Osteoblast (primary cell): ENCODE results near the gene PTPN7. TPM values are rescaled to one million over a fixed set of nuclear protein-coding genes. Genes with fewer than 3 reads are reported as not detected.

Source experiments
- DNase-seq: peaks from one replicate; pipeline ENCODE4 v3.0.0; 2011; ENCODE audit warnings: low spot score, mixed read lengths; ENCODE audit not compliant: insufficient read length; ENCODE audit errors: missing footprints
- H2AFZ ChIP-seq: 2 replicates; pipeline ENCODE4 v1.6.0; 2011; ENCODE audit warnings: mild to moderate bottlenecking, low read length
- H3K27ac ChIP-seq: 2 replicates; pipeline ENCODE4 v1.5.1; 2011; ENCODE audit warnings: mild to moderate bottlenecking, low read depth, low read length, moderate library complexity
- H3K27me3 ChIP-seq: 2 replicates; pipeline ENCODE4 v1.6.0; 2012; ENCODE audit warnings: mild to moderate bottlenecking, control low read depth, inconsistent platforms, low read length, moderate library complexity; ENCODE audit not compliant: insufficient read depth
- H3K36me3 ChIP-seq: 2 replicates; pipeline ENCODE4 v1.5.1; 2011; ENCODE audit warnings: mild to moderate bottlenecking, low read length, control low read depth, moderate library complexity; ENCODE audit not compliant: insufficient read depth
- H3K4me1 ChIP-seq: 2 replicates; pipeline ENCODE4 v1.5.1; 2011; ENCODE audit warnings: mild to moderate bottlenecking, low read length, control low read depth, moderate library complexity; ENCODE audit not compliant: insufficient read depth
- H3K4me2 ChIP-seq: 2 replicates; pipeline ENCODE4 v1.6.0; 2011; ENCODE audit warnings: mild to moderate bottlenecking, low read length; ENCODE audit not compliant: insufficient read depth
- H3K4me3 ChIP-seq: fragments of 200-600 bp; sonication (generic); 3 replicates; pipeline ENCODE4 v1.5.1; 2012; ENCODE audit warnings: mild to moderate bottlenecking, low read length, inconsistent platforms; ENCODE audit not compliant: insufficient read depth
- H3K79me2 ChIP-seq: 2 replicates; pipeline ENCODE4 v1.6.0; 2012; ENCODE audit warnings: mild to moderate bottlenecking, low read length, control low read depth, inconsistent platforms; ENCODE audit not compliant: insufficient read depth
- H3K9me3 ChIP-seq: 2 replicates; pipeline ENCODE4 v1.5.1; 2011; ENCODE audit warnings: low read depth, low read length, control low read depth
- H4K20me1 ChIP-seq: 2 replicates; pipeline ENCODE4 v1.6.0; 2012; ENCODE audit warnings: mild to moderate bottlenecking, low read length, control low read depth; ENCODE audit not compliant: insufficient read depth
- total RNA-seq: library from RNA; depleted of rRNA; stranded (reverse); fragments of >200 nt; gene quantifications from 2 replicates; pipeline ENCODE4 v1.2.3, GENCODE V29; 2012
- TF ChIP-seq, protein P1 (sequence below): IDR thresholded peaks from 2 replicates; pipeline ENCODE4 v1.5.1; 2011; ENCODE audit warnings: mild to moderate bottlenecking, low read depth, low read length, moderate library complexity; ENCODE audit errors: extremely low read depth

The PTPN7 gene
- not detected in 2 replicates for total RNA-seq

GRCh38 chr1:202160377-202160940 lies at the start of gene PTPN7:
Gene PTPN7, minus strand, starts transcription at chr1:202160602. Its CDS starts 1,200 bp downstream, at chr1:202159402.
- no peak within 1 kb of the TSS for H3K4me2 ChIP-seq
- no peaks in the 10 kb centered on the region for H3K4me1 ChIP-seq
- no peak within 1 kb of the TSS for H3K27ac ChIP-seq
- H2AFZ ChIP-seq = no peak within 1 kb of the TSS
- no peaks in the 10 kb centered on the region for H3K79me2 ChIP-seq
- peak; percentile 81 for DNase-seq
- H3K27me3 ChIP-seq = no peaks in the 10 kb centered on the region
- TF ChIP-seq, protein P1, sequence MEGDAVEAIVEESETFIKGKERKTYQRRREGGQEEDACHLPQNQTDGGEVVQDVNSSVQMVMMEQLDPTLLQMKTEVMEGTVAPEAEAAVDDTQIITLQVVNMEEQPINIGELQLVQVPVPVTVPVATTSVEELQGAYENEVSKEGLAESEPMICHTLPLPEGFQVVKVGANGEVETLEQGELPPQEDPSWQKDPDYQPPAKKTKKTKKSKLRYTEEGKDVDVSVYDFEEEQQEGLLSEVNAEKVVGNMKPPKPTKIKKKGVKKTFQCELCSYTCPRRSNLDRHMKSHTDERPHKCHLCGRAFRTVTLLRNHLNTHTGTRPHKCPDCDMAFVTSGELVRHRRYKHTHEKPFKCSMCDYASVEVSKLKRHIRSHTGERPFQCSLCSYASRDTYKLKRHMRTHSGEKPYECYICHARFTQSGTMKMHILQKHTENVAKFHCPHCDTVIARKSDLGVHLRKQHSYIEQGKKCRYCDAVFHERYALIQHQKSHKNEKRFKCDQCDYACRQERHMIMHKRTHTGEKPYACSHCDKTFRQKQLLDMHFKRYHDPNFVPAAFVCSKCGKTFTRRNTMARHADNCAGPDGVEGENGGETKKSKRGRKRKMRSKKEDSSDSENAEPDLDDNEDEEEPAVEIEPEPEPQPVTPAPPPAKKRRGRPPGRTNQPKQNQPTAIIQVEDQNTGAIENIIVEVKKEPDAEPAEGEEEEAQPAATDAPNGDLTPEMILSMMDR = no peak
- no peak within 1 kb of the TSS for H3K4me3 ChIP-seq
- H4K20me1 ChIP-seq = no peaks in the 10 kb centered on the region
- no peaks in the 10 kb centered on the region for H3K36me3 ChIP-seq
- H3K9me3 ChIP-seq = no peaks in the 10 kb centered on the region

GRCh38 chr1:202208351-202208857 lies 48.0 kb upstream of the PTPN7 start:
- no peak overlapping the region for H3K4me2 ChIP-seq
- no peaks in the 10 kb centered on the region for H3K36me3 ChIP-seq
- no peaks in the 10 kb centered on the region for H3K4me1 ChIP-seq
- H3K4me3 ChIP-seq = no peak overlapping the region
- TF ChIP-seq, protein P1 = no peak
- H3K27ac ChIP-seq = no peak overlapping the region
- no peaks in the 10 kb centered on the region for H3K9me3 ChIP-seq
- peaks cover 32% of the 10 kb centered on the region for H3K27me3 ChIP-seq
- no peaks in the 10 kb centered on the region for H3K79me2 ChIP-seq
- no peak for DNase-seq
- H2AFZ ChIP-seq = no peak overlapping the region
- H4K20me1 ChIP-seq = no peaks in the 10 kb centered on the region

GRCh38 chr1:202207292-202207691 lies 46.9 kb upstream of the PTPN7 start:
- Histone ChIP-seq H3K27ac (no peak overlapping the region), H3K79me2 (no peaks in the 10 kb centered on the region), H4K20me1 (no peaks in the 10 kb centered on the region), H2AFZ (no peak overlapping the region), H3K36me3 (no peaks in the 10 kb centered on the region), H3K9me3 (no peaks in the 10 kb centered on the region), H3K4me2 (no peak overlapping the region), H3K4me1 (no peaks in the 10 kb centered on the region), H3K27me3 (peaks cover 20% of the 10 kb centered on the region), H3K4me3 (no peak overlapping the region)
- TF ChIP-seq, protein P1 = peak; percentile 29
- DNase-seq = peak; percentile 96

- peak; percentile 13 for DNase-seq
- no peak overlapping the region for H3K4me2 ChIP-seq
- H3K4me1 ChIP-seq = no peaks in the 10 kb centered on the region
These were observed 45.3 kb upstream of the PTPN7 start for GRCh38 chr1:202205523-202206190.

More at GRCh38 chr1:202205523-202206190, 45.3 kb upstream of the PTPN7 start:
- Histone ChIP-seq H3K79me2 (no peaks in the 10 kb centered on the region), H3K4me3 (no peak overlapping the region), H2AFZ (no peak overlapping the region), H3K9me3 (no peaks in the 10 kb centered on the region), H4K20me1 (no peaks in the 10 kb centered on the region), H3K27ac (no peak overlapping the region), H3K36me3 (no peaks in the 10 kb centered on the region), H3K27me3 (peaks cover 11% of the 10 kb centered on the region)
- TF ChIP-seq, protein P1 = peak; percentile 45
